GM18508 (cell line): Measurements from ENCODE around the gene B4GALNT1.

ENCODE experiments used
- ATAC-seq: cut with Tn5 transposase; IDR thresholded peaks from one replicate; pipeline ENCODE4 v1.9.1; 2021; ENCODE audit warnings: moderate number of reproducible peaks; ENCODE audit not compliant: insufficient read depth, unreplicated experiment

Gene B4GALNT1

GRCh38 chr12:57611108-57611826 lies 21.7 kb downstream of the B4GALNT1 start, which contains the start of gene ARHGEF25:
ARHGEF25 (plus strand) TSS chr12:57611435; CDS start chr12:57611895, 460 bp downstream.
- ATAC-seq, result no peak

DNA sequence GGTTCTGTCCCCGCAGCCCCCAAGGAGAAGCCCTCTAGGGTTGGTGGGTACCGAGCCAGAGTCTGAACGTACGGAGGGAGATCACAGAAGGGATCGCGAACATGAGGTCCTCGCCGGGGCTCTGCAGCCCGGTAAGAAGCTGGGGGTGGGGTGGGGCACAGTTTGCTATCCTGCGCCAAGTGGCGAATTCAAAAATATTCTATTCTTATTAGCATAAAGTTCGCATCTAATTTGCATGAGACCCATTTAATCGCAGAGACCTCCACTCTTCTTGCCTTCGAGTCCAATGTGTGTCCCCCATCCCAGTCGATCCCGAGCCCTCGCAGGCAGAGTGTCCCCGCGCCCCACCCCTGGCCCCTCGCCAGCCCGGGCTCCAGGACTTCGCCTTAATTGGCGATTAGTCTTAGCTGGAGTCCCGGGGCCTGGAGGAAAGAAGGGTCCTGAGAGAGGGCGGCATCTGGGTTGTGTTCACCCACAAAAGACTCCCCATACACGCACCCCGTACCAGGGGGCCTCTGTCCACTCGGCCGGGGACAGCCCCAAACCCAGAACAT lies 22.4 kb downstream of the B4GALNT1 start:
- ATAC-seq, result no peak

DNA sequence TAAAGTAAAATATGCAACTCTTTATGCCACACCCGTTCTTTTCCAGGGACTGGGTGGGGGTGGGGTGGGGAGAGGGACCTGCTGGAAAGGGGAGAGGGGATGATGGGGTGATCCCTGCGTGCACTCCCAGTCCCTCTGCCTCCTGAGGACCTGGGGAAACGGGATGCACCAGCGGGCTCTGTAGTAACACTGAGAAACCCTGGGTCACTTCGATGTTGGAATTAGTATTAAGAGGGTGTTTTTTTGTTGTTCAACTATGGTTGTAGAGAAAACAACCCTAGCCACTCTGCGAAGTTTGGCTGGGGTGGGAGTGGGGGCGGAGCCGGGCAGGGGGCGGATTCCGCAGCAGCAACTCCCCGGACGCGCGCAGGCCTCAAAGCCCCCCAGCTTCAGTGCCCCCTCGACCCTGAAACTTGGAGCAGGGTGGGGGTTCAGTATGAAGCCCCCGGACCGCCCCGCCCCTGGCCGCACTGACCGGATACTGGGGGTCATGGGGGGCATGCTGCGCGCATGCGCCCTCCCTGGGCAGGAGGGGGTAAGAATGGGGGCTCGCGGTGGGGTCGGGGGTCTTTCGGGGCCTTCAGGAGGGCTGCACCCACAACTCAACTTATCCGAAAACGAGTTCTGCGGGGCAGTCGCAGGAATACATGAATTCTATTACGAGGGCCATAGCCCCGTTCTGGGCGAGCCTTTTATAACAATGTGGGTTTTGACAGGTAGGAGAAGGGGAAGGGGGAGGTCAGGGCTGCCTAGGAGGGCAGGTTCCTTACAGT lies 23.0 kb downstream of the B4GALNT1 start:
- ATAC-seq, result no peak

DNA sequence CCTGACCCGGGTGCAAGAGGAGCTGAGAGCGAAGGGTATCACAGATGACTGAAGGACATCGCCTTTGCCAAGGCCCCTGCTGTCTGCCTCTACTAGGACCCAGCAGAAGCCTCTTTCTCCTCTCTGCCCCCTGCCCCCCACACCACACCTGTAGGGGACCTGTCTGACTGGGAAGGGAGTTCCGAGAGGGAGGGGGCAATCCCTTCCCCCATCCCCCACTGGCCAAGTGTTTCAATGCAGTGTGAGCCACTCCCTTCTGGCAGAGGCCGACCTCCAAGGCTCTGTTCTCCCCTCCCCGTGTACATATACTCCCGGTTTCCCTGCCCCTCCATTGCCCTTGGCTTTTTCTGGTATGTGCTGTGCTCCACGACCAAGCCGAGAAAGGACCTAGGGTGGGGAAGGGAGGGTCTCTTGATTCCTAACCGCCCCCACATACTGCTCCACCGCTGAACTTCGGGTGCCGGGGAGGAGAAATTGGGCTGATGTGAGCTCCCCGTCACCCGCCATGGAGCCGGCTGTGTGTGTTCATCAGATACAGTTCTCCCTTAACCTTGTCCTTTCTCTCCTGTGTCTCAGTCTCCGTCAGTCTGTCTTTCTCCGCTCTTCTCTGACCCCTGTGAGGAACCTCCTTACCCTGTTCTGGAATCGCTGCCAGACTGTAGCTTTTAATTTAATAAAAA lies 23.8 kb downstream of the B4GALNT1 start:
- no peak for ATAC-seq

DNA sequence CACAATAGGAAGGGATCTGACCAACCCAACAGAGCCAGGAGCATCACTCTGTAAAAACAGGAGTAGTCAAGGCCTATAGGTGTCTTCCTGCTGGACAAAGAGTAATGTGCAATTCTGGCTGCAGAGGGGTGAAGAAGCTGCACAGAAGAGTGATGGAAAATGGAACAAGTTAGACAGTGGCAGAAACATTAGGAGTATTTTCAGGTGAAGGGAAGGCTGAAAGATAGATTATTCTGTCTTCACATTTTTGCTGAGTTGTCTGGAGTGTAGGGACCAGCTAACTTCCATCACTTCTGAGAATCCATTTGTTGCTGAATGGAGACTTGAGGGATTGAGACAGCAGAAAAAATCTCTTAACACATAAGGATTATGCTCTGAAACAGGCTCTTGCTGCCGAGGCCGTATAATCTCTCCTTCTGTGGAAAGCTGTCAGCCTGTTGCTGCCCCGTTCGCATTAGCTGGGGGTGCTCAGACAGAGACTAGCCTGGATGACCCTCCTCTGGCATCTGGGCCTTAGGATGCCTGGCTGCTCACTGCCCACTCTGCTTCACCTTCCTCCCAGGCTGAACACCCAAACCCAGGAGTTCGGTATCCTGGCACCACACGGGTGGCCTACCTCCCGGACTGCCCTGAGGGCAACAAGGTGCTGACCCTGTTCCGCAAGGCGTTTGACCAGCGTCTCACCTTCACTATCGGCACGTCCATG lies 24.9 kb downstream of the B4GALNT1 start:
- ATAC-seq, result no peak

DNA sequence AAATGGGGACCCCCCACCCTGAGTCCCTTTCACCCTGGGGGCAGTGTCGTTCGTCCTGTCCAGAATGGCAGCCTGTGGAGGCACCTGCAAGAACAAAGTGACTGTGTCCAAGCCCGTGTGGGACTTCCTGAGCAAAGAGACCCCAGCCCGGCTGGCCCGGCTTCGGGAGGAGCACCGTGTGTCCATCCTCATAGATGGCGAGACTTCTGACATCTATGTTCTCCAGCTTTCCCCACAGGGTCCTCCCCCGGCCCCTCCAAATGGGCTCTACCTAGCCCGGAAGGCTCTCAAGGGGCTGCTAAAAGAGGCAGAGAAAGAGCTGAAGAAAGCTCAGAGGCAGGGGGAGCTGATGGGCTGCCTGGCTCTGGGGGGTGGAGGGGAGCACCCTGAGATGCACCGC lies 26.2 kb downstream of the B4GALNT1 start:
- ATAC-seq, result no peak

GRCh38 chr12:57606399-57606798 lies 26.6 kb downstream of the B4GALNT1 start:
- ATAC-seq, result no peak

DNA sequence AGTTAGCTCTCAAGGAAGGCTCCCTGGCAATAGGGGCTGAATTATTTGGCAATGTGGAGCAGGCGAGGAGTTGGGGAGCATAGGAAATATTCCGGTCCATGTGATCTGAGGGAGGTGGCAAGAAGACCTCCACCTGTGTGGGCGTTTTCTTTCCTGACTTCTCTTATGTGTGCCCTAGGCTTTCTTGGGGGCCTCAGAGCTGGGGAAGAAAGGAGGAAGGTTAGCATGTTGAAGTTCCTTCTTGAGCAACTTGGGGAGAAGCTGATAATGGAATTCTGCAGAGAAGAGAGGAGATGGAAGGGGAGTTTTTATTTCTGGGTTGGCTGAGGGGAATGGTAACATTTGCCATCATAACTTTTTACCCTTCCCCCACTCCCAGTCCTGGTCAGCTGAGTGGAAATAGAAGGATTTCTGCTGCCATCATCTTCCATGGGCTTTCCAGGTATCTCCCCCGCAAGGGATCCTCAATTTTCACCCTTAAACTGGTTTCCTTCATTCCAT lies 27.1 kb downstream of the B4GALNT1 start:
- no peak for ATAC-seq

DNA sequence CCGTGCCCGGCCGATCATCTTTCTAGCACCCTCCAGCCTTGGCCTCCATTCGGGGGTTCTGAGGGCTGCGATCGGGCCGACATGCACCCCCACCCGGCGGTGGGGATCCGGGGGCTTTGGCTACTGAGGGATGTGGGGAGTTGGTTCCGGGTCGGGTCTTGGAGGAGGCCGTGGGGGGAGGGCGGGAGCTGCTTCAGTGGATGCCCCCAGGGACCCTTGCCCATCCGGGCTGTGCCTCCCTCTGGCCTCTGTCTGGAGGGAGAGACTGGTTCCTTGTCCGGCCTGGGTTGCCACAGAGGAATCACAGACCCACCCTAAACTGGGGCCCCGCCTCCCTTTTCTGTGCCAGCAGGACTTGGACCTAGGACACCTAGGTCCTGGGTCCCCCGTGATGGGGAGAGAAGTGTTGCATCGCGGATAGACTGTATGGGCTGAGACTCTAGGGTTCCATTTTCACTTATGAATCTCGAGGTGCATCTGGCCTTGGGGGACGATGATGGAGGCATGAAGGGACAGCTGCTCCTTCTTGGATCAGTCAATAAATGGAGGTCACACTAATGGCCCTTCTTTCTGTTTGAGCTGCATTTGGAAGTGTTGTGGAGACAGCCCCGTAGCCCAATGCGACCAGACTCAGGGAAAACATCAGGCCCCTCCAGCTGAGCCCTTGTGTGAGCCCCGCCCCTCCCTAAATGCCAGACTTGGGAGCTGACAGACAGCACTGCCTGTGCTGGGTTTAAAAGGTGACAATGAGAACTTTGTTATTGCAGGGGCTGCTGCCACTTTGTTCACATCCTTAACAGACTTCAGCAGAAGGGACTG lies 27.8 kb downstream of the B4GALNT1 start:
- ATAC-seq, result no peak

- ATAC-seq, result no peak
Measured at GRCh38 chr12:57604454-57604991, 28.5 kb downstream of the B4GALNT1 start, which contains the start of gene DTX3. DTX3 (plus strand) TSS chr12:57604824; CDS start chr12:57606518, 1,694 bp downstream.

- ATAC-seq, result no peak
Measured at GRCh38 chr12:57603815-57604453, 29.1 kb downstream of the B4GALNT1 start.

DNA sequence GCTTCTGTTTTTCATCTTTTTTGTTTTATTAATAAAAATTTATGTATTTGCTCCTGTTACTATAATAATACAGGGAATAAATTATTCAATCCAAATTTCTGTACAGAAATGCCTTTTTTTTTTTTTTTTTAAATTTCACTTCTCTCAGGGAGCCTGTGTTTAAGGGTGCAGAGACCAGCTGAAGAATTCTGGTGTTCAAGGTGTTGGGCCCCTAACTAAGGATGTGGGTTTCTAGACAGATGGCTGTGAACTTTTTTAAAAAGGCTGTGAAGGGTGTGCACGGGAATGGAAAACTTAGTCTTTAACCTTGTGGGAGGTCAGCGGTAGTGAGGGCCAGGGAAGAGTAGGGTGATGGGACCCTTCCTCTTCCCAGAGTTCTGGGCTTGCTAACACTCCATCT lies 29.7 kb downstream of the B4GALNT1 start:
- ATAC-seq, result no peak

- ATAC-seq, result no peak
Measured at GRCh38 chr12:57602544-57602943, 30.5 kb downstream of the B4GALNT1 start.

- no peak for ATAC-seq
Measured at GRCh38 chr12:57600395-57600794, 32.6 kb downstream of the B4GALNT1 start.

DNA sequence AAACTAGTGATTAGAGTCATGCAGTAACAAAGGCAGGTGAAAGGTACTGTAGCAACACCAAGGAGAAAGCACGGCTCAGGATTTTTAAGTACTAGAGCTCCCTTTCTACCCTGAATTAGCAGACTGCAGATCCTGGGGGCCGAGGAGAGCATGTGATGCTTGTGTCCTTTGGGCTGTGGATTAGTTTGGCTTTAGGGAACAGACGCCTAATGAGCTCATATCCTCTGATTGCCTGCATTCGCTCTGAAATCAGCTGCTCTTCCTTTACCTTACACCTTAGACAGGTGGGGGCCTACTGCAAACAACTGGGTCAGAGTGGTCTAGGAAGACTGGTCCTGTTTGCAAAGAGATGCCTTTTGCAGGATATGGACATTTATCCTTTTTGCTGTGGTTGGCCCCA lies 39.8 kb downstream of the B4GALNT1 start:
- ATAC-seq, result no peak

GRCh38 chr12:57592551-57593165 lies 40.3 kb downstream of the B4GALNT1 start:
- no peak for ATAC-seq

DNA sequence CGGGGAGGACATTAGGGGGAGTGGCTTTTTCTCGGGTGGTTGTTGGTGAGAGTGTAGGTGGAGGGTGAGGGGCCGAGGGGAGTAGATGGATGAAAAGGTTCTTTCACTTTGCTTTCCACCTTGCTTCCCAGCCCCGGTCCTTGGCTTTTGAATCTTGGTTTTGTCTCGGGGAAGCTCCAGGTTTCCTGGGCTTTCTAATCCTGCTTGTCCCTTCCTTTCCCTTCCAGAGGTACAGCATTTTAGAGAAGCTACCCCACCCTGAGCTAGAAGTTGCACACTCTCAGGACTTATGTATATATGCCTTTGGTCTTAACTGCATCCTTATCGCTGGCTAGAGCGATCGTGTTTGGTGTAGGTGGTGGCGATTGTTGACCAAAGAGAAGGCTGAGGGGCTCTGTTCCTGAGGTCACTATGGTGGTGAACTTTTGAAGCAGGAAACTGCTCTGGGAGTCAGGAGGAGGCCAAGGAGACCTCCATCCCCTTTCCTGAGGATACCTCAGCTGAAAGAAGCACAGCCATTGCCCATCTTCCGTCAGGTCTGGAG lies 41.1 kb downstream of the B4GALNT1 start:
- ATAC-seq, result no peak
